GM18498 (cell line): ENCODE data around the gene FRZB.

ENCODE experiments used
- ATAC-seq: cut with Tn5 transposase; IDR thresholded peaks from one replicate; pipeline ENCODE4 v1.9.1; 2021; ENCODE audit warnings: mild to moderate bottlenecking, moderate library complexity; ENCODE audit not compliant: unreplicated experiment

Gene FRZB

DNA sequence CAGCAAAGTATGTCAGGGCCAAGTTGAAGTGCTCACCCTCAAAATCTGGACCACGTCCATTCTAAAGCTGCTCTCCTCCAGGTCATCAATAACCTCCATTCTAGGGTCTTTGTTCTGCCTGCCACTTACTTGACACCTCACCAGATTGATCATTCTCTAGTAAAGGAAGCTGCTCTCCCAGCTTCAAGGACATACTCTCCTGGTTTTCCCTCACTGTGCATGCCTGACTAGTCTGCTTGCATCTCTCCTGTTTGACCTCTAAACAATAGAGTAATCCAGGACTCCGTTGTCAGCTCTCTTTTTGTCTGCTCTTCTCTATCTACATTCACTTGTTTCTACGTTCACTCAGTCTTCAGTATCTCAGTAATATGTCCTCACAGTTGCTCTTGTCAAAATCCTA is 59.1 kb downstream of the FRZB start:
- no peak for ATAC-seq

DNA sequence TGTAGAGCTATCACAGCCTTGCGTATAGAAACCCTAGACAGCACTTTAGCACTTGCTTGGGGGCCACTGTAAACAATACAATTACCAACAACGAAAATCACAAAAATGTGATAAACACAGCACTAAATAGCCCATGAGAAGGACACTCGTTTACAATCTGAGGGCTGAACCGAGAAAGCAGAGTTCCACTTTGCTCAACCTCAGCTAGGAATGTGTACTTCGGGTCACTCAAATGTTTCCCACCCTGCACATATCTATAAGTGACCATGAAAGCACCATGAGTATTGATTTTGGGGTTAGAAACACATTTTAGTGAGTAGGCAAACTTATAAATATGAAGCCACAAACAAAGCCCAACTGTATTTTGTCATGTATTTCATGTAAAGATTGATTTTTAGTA is 62.3 kb downstream of the FRZB start:
- ATAC-seq = no peak

DNA sequence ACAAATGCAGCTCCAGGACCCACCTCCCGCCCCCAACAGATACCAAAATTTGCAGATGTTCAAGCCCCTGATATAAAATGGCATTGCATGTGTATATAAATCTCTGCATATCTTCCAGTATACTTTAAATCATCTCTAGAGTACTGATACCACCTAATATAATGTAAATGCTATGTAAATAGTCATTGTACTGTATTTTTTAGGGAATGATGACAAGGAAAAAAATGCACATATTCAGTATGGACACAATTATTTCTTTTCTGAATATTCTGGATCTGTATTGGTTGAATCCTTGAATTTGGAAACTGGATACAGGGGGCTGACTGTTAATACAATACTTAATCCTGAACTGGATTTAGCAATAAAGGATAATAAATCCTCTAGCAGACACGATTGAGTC is 67.7 kb downstream of the FRZB start:
- ATAC-seq = no peak

DNA sequence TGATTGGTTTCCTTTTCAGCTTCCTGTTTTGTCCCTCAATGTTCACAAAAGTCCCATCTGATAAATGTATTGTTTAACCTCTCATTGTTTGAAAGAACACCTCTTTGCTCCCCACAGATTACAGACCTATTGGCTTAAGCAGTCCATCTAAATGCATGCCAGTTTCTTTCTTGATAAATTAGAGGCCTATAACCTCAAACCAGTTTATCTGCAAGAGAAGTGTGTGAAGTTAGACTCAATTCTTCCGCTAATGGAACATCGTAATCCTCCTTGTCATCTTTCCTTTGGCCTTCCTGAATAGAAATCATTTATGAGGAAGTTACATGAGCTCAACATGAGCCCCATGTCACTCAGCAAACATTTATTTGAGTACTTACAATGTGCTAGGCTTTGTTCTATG is 74.0 kb downstream of the FRZB start:
- no peak for ATAC-seq

DNA sequence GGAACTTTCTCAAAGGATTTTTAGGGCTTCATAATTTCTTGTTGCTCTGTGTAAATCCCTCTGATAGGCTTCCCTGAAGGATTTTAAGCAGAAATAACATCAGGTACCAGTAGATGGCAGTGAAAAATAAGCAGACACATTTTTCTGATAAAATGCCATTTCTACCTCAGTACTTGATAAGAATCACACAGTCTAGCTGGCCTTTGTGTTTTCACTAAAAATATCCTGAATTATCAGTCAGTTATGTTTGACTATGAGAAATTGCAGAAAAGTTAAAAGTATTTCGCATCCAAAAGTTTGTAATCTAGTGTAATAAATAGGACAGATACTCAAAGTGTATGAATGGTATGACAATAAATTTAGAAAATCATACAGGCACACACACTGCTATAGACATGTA is 81.7 kb downstream of the FRZB start:
- peak; percentile 53 for ATAC-seq

DNA sequence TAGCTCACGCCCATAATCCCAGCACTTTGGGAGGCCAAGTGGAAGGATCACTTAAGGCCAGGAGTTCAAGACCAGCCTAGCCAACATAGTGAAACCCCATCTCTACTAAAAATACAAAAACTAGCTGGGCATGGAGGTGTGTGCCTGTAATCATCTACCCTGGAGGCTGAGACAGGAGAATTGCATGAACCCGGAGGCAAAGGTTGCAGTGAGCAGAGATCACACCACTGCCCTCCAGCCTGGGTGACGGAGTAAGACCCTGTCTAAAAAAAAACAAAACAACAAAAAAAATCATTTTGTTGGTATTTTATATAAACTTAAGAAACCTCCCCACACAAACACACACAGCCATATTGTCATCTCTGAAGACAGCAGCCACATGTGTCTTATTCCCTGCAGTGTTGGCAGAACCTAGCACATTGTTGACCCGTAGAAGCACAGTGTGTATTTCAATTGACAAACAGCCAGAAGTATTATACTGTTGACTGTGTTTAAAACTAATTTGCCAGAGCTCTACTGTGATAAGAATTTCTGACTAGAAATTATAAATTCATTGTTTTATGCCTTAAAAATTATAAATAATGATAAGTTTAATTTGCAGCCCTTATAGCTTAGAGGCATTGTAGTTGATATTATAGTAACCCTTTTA is 82.3 kb downstream of the FRZB start:
- no peak for ATAC-seq
